ENCODE data around the gene PDIA5. TPM values are rescaled to one million over a fixed set of nuclear protein-coding genes. Genes with fewer than 3 reads are reported as not detected.

Gene PDIA5
- total RNA-seq, 2 donors from 2014 or later, result 57.5 to 68.3 TPM

GRCh38 chr3:123053107-123053506, 13.7 kb upstream of the PDIA5 start:
- Mint-ChIP-seq H3K36me3 (ENCODE audit: low read depth) (no peaks in the 10 kb centered on the region), H3K9me3 (no peaks in the 10 kb centered on the region), H3K27me3 (ENCODE audit: insufficient read depth) (peaks cover 2% of the 10 kb centered on the region), H3K4me3 (no peak overlapping the region), H3K27ac (no peak overlapping the region), H3K4me1 (peaks cover 7% of the 10 kb centered on the region)
- Histone ChIP-seq H3K4me1 (ENCODE audit: control insufficient read depth, insufficient read depth, low read length) (peaks cover 3% of the 10 kb centered on the region), H3K9me3 (ENCODE audit: control insufficient read depth, low read length) (no peaks in the 10 kb centered on the region), H3K4me3 (ENCODE audit: low read length) (no peak overlapping the region), H3K27me3 (ENCODE audit: control insufficient read depth, insufficient read depth, low read length, poor library complexity, severe bottlenecking) (no peaks in the 10 kb centered on the region), H3K9ac (ENCODE audit: extremely low read depth, low read length, poor library complexity, severe bottlenecking) (no peak overlapping the region), H3K36me3 (ENCODE audit: control insufficient read depth, insufficient read depth, low read length) (no peaks in the 10 kb centered on the region), H3K27ac (ENCODE audit: low read depth, low read length) (no peak overlapping the region)
- TF ChIP-seq, protein P1, sequence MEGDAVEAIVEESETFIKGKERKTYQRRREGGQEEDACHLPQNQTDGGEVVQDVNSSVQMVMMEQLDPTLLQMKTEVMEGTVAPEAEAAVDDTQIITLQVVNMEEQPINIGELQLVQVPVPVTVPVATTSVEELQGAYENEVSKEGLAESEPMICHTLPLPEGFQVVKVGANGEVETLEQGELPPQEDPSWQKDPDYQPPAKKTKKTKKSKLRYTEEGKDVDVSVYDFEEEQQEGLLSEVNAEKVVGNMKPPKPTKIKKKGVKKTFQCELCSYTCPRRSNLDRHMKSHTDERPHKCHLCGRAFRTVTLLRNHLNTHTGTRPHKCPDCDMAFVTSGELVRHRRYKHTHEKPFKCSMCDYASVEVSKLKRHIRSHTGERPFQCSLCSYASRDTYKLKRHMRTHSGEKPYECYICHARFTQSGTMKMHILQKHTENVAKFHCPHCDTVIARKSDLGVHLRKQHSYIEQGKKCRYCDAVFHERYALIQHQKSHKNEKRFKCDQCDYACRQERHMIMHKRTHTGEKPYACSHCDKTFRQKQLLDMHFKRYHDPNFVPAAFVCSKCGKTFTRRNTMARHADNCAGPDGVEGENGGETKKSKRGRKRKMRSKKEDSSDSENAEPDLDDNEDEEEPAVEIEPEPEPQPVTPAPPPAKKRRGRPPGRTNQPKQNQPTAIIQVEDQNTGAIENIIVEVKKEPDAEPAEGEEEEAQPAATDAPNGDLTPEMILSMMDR (conservative IDR thresholded peaks at IDR 0.05), result no peak
- no peak for DNase-seq
- 92 to 100% methylated on average over 1 to 2 of the region's 2 CpGs for WGBS, 2 experiments (ENCODE audit: insufficient coverage in 1 of 2, insufficient read length in 1 of 2)

GRCh38 chr3:123054109-123054778, 12.6 kb upstream of the PDIA5 start:
- no peaks in the 10 kb centered on the region for H3K9me3 Mint-ChIP-seq

DNA sequence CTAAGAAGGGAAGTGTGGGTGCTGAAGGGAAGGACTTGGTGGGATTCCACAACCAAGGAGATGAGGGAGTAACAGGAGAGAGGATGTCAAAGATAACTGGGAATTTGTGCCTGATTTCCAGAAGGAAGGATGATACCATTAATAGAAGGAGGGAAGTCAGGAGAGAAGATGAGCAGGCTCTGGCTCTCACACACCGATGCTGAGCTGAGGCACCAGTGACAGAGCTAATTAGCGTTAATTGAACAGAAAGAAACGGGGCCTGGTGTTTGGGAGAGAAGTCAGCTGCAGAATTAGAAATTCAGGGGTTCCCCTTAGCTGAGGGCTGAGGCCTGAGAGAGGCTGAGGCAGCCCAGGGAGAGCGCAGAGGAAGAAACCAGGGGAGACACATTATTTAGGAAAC, 11.9 kb upstream of the PDIA5 start:
- Histone ChIP-seq H3K36me3 (ENCODE audit: control insufficient read depth, insufficient read depth, low read length) (no peaks in the 10 kb centered on the region), H3K9me3 (ENCODE audit: control insufficient read depth, low read length) (no peaks in the 10 kb centered on the region), H3K4me1 (ENCODE audit: control insufficient read depth, insufficient read depth, low read length) (peaks cover 3% of the 10 kb centered on the region), H3K27me3 (ENCODE audit: control insufficient read depth, insufficient read depth, low read length, poor library complexity, severe bottlenecking) (no peaks in the 10 kb centered on the region), H3K9ac (ENCODE audit: extremely low read depth, low read length, poor library complexity, severe bottlenecking) (no peak overlapping the region), H3K27ac (ENCODE audit: low read depth, low read length) (no peak overlapping the region), H3K4me3 (ENCODE audit: low read length) (no peak overlapping the region)
- Mint-ChIP-seq H3K27me3 (ENCODE audit: insufficient read depth) (peaks cover 2% of the 10 kb centered on the region), H3K27ac (no peak overlapping the region), H3K4me3 (no peak overlapping the region), H3K9me3 (no peaks in the 10 kb centered on the region), H3K36me3 (ENCODE audit: low read depth) (no peaks in the 10 kb centered on the region), H3K4me1 (peaks cover 7% of the 10 kb centered on the region)
- TF ChIP-seq, protein P1 (conservative IDR thresholded peaks at IDR 0.05), result no peak
- 93 to 94% methylated on average over 4 of the region's 4 CpGs for WGBS, 2 experiments (ENCODE audit: insufficient coverage in 1 of 2, insufficient read length in 1 of 2)
- no peak for DNase-seq

More at GRCh38 chr3:123054109-123054778, 12.6 kb upstream of the PDIA5 start:
- 79 to 84% methylated on average over 5 of the region's 5 CpGs for WGBS, 2 experiments (ENCODE audit: insufficient coverage in 1 of 2, insufficient read length in 1 of 2)
- no peak for DNase-seq
- TF ChIP-seq, protein P1 (conservative IDR thresholded peaks at IDR 0.05), result no peak
- Mint-ChIP-seq H3K27me3 (ENCODE audit: insufficient read depth) (peaks cover 2% of the 10 kb centered on the region), H3K4me1 (peaks cover 7% of the 10 kb centered on the region), H3K27ac (no peak overlapping the region), H3K4me3 (no peak overlapping the region), H3K36me3 (ENCODE audit: low read depth) (no peaks in the 10 kb centered on the region)
- Histone ChIP-seq H3K9ac (ENCODE audit: extremely low read depth, low read length, poor library complexity, severe bottlenecking) (no peak overlapping the region), H3K36me3 (ENCODE audit: control insufficient read depth, insufficient read depth, low read length) (no peaks in the 10 kb centered on the region), H3K27ac (ENCODE audit: low read depth, low read length) (no peak overlapping the region), H3K9me3 (ENCODE audit: control insufficient read depth, low read length) (no peaks in the 10 kb centered on the region), H3K27me3 (ENCODE audit: control insufficient read depth, insufficient read depth, low read length, poor library complexity, severe bottlenecking) (no peaks in the 10 kb centered on the region), H3K4me3 (ENCODE audit: low read length) (no peak overlapping the region), H3K4me1 (ENCODE audit: control insufficient read depth, insufficient read depth, low read length) (peaks cover 3% of the 10 kb centered on the region)
